ENCODE measurements around the gene PDE6A. TPM values are rescaled to one million over a fixed set of nuclear protein-coding genes. Genes with fewer than 3 reads are reported as not detected.

Gene PDE6A
- total RNA-seq, 1 experiment from 2014 or later: not detected

DNA sequence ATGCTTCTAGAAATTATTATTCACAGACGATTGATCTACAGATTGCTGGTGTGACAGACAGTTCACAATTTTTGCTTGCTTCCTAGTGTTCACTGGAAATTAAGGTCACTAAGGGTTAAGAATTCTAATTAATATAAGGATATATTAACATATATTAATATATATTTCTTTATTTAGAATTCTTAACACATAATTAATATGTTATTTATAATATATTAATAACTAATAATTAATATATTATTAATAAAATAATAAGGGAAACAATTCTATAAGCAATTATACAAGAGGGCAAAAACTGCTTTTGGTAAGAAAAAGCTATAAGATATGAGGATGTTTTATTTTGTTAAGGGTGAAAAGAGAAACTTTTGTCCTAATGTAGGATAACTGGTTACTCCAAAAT, 56.3 kb downstream of the PDE6A start:
- H4K8ac ChIP-seq (replicated peaks; ENCODE audit: insufficient read length, low read depth, low read length): no peak overlapping the region
- no peak overlapping the region for H2BK12ac ChIP-seq (ENCODE audit: insufficient read length, low read depth, low read length)
- no CpG with 5 or more reads among the region's 1 CpG for WGBS (ENCODE audit: extremely low coverage, insufficient read length, low lambda C conversion rate)
- H3K79me1 ChIP-seq (ENCODE audit: insufficient read depth, low read depth, low read length, poor library complexity, severe bottlenecking): no peaks in the 10 kb centered on the region
- no peaks in the 10 kb centered on the region for H3K79me2 ChIP-seq (ENCODE audit: insufficient read depth, low read length)
- no peak overlapping the region for H3T11ph ChIP-seq (ENCODE audit: low read length)
- no peak overlapping the region for H3K27ac Mint-ChIP-seq
- no peak overlapping the region for H3K56ac ChIP-seq (ENCODE audit: insufficient read length, low read depth, low read length)
- no peak overlapping the region for H3K23ac ChIP-seq (ENCODE audit: insufficient read length, low read depth, low read length)
- no peak overlapping the region for H2BK15ac ChIP-seq (ENCODE audit: low read depth, low read length)
- H3K4ac ChIP-seq (ENCODE audit: low read depth, low read length): no peak overlapping the region
- H3K23me2 ChIP-seq (ENCODE audit: insufficient read length, low read depth, low read length, poor library complexity, severe bottlenecking): no peaks in the 10 kb centered on the region
- no peak overlapping the region for H3K14ac ChIP-seq (ENCODE audit: insufficient read depth, low read length)
- H3K9me3 Mint-ChIP-seq: no peaks in the 10 kb centered on the region
- no peaks in the 10 kb centered on the region for H4K20me1 ChIP-seq (ENCODE audit: control insufficient read depth, insufficient read depth, insufficient read length)
- no peak overlapping the region for H2BK120ac ChIP-seq (ENCODE audit: low read depth, low read length, poor library complexity, severe bottlenecking)
- H3K27me3 Mint-ChIP-seq (ENCODE audit: low read depth): 0 out of 2 replicates have a peak, but pooled peaks cover 2% of the 10 kb centered on the region
- no peak overlapping the region for H3K4me2 ChIP-seq (ENCODE audit: insufficient read depth, insufficient read length, low read length)
- no peak overlapping the region for H3K4me3 Mint-ChIP-seq
- no peak overlapping the region for H3K27ac ChIP-seq (ENCODE audit: insufficient read length, low read depth, low read length)
- no peak overlapping the region for H2BK20ac ChIP-seq (ENCODE audit: low read depth, low read length, poor library complexity, severe bottlenecking)
- no peaks in the 10 kb centered on the region for H3K4me1 ChIP-seq (ENCODE audit: insufficient read depth, low read length)
- no peak overlapping the region for H3K9ac ChIP-seq (ENCODE audit: extremely low read depth, insufficient read length, low read length)
- no peaks in the 10 kb centered on the region for H3K4me1 Mint-ChIP-seq
- no peak for DNase-seq
- no peak overlapping the region for H3K18ac ChIP-seq (ENCODE audit: insufficient read length, low read depth, low read length)
- no peaks in the 10 kb centered on the region for H3K27me3 ChIP-seq (ENCODE audit: insufficient read depth, low read length)
- H2BK5ac ChIP-seq (ENCODE audit: insufficient read length, low read length): no peak overlapping the region
- no peaks in the 10 kb centered on the region for H3K9me3 ChIP-seq (ENCODE audit: control insufficient read depth, low read depth, low read length)
- no peak overlapping the region for H4K5ac ChIP-seq (ENCODE audit: insufficient read length, low read depth, low read length)
- no peak overlapping the region for H2AFZ ChIP-seq (ENCODE audit: low read length)
- H4K91ac ChIP-seq (ENCODE audit: insufficient read length, low read depth, low read length): no peak overlapping the region
- TF ChIP-seq, protein P1, sequence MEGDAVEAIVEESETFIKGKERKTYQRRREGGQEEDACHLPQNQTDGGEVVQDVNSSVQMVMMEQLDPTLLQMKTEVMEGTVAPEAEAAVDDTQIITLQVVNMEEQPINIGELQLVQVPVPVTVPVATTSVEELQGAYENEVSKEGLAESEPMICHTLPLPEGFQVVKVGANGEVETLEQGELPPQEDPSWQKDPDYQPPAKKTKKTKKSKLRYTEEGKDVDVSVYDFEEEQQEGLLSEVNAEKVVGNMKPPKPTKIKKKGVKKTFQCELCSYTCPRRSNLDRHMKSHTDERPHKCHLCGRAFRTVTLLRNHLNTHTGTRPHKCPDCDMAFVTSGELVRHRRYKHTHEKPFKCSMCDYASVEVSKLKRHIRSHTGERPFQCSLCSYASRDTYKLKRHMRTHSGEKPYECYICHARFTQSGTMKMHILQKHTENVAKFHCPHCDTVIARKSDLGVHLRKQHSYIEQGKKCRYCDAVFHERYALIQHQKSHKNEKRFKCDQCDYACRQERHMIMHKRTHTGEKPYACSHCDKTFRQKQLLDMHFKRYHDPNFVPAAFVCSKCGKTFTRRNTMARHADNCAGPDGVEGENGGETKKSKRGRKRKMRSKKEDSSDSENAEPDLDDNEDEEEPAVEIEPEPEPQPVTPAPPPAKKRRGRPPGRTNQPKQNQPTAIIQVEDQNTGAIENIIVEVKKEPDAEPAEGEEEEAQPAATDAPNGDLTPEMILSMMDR (conservative IDR thresholded peaks at IDR 0.05): no peak
- H2AK5ac ChIP-seq (ENCODE audit: insufficient read length, low read length): no peak overlapping the region
- H3K36me3 Mint-ChIP-seq (ENCODE audit: insufficient read depth in 1 of 3, low read depth in 3 of 3): no peaks in the 10 kb centered on the region
